LNCaP clone FGC (cell line): Measurements from ENCODE around the gene CDYL.

Experiments used
- DNase-seq: peaks from one replicate; pipeline ENCODE4 v3.0.0-alpha.2; 2011; ENCODE audit warnings: low read depth
- H3K4me3 ChIP-seq: 2 replicates; pipeline ENCODE4 v1.5.1; 2011; ENCODE audit warnings: mild to moderate bottlenecking, low read depth, low read length, control low read depth
- TF ChIP-seq, protein P1 (sequence below): IDR thresholded peaks from 2 replicates; pipeline ENCODE4 v1.5.1; 2012; ENCODE audit warnings: mild to moderate bottlenecking; ENCODE audit not compliant: control insufficient read depth, insufficient read depth; ENCODE audit errors: extremely low read depth

CDYL gene

DNA sequence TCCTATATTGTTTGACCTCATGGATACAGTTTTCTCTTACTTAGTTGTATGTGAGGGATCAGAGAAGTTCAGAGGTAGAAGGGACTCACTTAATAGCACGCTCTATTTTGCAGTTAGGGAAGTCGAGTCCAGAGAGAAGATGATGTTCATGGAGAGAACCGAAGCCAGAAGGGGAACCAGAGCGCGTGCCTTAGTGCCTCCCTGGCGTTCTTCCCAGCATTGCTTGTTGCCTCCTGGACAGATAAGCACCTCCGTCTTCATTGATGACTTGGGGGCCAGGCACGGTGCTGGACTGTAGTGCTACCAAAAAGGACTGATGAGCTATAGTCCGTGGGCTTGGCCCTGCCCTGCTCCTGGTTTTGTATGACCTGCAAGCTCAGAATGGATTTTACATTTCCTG, 117.8 kb downstream of the CDYL start:
- TF ChIP-seq, protein P1, sequence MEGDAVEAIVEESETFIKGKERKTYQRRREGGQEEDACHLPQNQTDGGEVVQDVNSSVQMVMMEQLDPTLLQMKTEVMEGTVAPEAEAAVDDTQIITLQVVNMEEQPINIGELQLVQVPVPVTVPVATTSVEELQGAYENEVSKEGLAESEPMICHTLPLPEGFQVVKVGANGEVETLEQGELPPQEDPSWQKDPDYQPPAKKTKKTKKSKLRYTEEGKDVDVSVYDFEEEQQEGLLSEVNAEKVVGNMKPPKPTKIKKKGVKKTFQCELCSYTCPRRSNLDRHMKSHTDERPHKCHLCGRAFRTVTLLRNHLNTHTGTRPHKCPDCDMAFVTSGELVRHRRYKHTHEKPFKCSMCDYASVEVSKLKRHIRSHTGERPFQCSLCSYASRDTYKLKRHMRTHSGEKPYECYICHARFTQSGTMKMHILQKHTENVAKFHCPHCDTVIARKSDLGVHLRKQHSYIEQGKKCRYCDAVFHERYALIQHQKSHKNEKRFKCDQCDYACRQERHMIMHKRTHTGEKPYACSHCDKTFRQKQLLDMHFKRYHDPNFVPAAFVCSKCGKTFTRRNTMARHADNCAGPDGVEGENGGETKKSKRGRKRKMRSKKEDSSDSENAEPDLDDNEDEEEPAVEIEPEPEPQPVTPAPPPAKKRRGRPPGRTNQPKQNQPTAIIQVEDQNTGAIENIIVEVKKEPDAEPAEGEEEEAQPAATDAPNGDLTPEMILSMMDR = no peak
- DNase-seq = no peak
- no peak overlapping the region for H3K4me3 ChIP-seq

DNA sequence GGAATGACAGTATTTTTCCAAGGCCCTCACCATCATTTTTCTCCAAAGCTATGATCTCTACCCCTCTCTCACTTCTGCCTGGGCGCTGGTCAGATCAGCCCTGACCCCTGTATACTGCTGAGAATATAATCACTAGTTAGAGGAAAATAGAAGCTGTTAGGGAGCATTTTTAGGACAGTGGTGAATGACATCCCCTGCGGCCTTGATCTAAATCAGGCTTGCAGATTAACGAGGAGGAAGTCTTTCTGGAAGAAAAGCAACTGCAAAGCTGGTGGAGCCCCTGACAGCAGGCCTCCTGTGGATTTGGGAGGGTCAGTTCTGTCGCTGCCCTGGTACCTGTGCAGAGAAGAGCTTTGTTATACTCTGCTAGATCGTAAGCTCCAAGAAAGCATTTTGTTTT, 119.8 kb downstream of the CDYL start:
- TF ChIP-seq, protein P1 = no peak
- no peak for DNase-seq
- no peak overlapping the region for H3K4me3 ChIP-seq

DNA sequence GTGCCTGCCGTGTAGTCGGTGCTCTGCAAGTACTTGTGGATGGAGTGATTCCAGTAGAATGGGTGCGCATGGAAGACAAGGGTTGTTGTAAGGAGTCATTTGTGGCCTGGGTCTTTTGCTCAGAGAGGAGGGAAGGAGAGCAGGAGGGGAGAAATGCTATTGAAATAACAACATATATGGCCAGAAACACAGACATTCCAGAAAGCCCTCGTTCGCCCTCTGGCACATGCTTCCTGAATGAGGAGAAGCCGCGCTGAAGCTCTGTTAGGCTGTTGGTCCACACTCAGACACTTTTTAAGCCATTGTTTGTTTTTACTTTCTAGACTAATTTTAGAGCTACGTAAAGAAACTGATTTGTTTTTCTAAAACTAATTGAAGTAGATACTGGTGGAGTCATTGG, 120.2 kb downstream of the CDYL start:
- no peak for DNase-seq
- H3K4me3 ChIP-seq = no peak overlapping the region
- TF ChIP-seq, protein P1 = no peak

DNA sequence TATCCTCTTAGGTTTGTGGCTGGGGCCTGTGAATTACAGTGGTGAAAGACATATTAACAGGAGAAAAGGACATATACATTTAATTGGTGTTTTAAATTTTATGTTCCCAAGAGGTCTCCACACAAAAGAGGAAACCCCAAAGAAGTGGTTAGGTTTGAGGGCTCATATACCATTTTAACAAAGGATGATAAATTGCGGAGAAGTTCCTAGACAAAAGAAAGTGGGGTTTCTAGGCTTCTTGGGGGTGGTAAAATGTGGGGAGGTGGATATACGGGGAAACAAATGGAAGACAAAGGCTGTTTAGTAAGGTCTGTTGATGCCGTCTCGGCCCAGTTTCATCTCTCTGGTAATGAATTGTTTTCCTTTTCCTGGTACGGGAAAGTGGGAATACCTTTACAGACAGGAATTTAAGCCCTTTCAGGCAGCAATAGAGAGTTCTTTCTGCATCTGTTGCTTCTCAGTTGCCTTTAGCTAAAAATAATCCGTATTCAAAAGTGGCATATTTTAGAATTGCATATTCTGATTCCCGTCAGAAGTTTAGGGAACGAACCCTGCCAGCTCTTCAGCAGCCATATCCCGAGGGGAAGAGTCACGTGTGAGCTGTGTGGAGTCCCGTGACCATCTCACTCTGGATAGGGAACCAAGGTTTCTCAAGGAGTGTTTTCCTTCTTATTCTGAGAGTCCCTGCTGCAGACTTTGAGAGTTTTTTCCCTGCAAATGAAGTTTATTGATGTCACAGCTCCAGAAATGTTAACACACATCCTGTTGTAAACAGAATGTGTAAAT, 123.2 kb downstream of the CDYL start:
- H3K4me3 ChIP-seq = no peak overlapping the region
- TF ChIP-seq, protein P1 = no peak
- DNase-seq = no peak

DNA sequence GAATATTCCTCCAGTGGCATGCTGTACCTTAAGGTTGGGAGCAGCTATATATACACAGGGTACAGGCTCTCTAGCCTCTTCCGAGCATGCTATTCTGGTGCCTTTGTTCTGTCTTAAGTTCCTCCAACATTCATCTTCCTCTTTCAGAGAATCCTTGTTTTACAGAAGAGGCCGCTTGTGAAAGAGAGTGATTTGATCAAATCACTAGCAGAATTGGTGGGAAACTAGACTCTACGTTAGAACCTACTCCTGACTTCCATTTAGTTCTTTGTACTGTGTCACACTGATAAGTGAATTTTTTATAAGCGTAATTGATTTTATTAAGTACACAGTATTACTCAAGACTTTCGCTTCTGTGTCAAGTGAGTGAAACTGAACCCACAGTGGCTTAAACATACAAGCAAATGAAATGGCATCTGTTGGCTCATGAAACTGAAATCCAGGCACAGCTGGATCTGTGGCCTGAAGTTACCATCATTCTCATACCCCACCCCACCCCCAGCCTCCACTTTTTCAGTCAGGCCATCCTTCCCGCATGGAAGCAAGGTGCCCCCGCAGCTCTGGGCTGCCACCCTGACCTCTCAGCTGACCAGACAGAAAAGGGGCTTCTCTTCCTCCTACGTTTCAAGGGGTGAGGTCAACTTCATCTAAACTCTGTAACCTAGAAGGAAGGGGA, 125.3 kb downstream of the CDYL start:
- H3K4me3 ChIP-seq = no peak overlapping the region
- no peak for DNase-seq
- TF ChIP-seq, protein P1 = no peak

DNA sequence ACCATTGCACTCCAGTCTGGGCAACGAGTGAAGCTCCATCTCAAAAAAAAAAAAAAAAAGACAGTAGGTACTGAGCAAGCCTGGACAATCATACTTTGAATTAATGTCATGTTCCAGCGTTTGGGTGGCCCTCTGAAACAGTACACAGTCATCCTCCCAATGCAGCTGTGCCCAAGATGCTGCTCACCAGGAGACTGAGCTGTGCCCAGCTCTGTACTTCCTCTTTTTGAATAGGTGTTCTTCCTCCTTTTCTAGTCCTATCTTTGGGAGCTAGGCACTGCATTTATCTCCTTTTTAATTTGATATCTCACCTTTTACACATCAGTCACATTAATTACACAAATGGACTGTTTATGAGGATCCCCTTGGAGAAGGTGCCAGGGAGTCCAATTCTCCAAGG, 126.2 kb downstream of the CDYL start:
- TF ChIP-seq, protein P1 = no peak
- H3K4me3 ChIP-seq = no peak overlapping the region
- no peak for DNase-seq
